Ovary (tissue), 3 donors: ENCODE data around the gene RFFL.

ENCODE experiments used
- CTCF ChIP-seq, 3 donors: fragments of 450-650 bp in 2 of 3; fragments of 200-600 bp in 1 of 3; IDR thresholded peaks; one replicate each; pipeline versions ENCODE4 v1.5.1 to v1.8.0; 2016 to 2022; ENCODE audit warnings: antibody characterized with exemption in 3 of 3, mild to moderate bottlenecking in 1 of 3
- EP300 ChIP-seq: sonication (generic); formaldehyde crosslinking; IDR thresholded peaks from one replicate; pipeline ENCODE4 v1.6.1; 2017; ENCODE audit warnings: antibody characterized with exemption
- POLR2A ChIP-seq: fragments of 450-650 bp; IDR thresholded peaks from one replicate; pipeline ENCODE4 v1.6.1; 2017; ENCODE audit warnings: antibody characterized with exemption, mild to moderate bottlenecking, moderate library complexity
- donor health status: DM: no; HTN: no; CAD: no.

- TF ChIP-seq POLR2A (no peak), CTCF (IDR thresholded peaks at IDR 0.05) (no peak), EP300 (no peak)
Observed at GRCh38 chr17:35050170-35050569, 13.3 kb downstream of the RFFL start.
